Measurements from ENCODE around the gene AURKB. TPM values are rescaled to one million over a fixed set of nuclear protein-coding genes. Genes with fewer than 3 reads are reported as not detected.

Gene AURKB
- total and polyA plus RNA-seq, 3 donors from 2014 or later = 2.4 to 3.7 (median 3.2) TPM

DNA sequence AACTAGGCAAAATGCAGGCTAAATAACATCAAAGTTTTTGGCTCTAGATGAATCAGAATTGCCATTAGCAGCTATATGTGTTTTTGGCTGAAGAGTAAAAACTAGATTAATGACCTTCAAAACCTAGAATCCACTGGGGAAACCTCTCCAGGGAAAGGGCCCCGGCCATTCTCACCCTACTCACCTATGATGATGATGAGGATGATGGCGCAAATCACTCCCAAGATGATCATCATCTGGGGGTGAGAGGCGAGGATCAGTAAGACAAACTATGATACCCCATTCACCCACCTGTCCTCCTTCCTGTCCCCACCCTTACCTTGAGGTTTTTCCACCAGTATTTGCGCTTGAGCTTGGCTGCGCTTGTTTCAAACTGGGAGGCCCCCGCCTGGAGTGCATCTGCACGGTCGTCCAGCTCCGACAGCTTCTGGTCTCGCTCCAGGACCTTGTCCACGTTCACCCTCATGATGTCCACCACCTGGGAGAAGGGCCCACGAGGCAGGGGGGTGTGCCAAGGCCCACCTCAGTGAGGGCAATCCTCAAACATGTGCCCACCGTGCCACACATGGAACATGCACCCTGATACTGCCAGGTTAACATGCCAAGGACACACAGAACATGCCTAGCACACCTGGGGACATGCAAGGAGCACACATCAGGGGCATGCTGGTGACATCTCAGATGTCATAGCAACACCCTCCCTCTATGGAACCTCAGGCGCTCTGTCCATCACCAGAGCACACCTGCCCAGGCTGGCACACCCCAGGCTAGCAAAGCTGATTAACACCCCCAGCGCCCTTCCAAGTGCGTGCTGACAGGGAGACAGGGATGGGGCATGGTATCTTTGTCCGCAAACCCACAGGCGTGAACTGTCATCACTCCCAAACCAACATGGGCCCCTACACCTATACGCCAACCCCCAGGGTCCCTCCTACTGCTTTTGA, 48.8 kb downstream of the AURKB start:
- intact Hi-C loops (cut with DNase I; ENCODE audit: low total_unique reads) = no loop called here
- Histone ChIP-seq H3K27ac (peak overlapping the region; percentile 100), H3K36me3 (ENCODE audit: low read depth, missing control alignments) (no peaks in the 10 kb centered on the region), H3K4me3 (peak overlapping the region; percentile 99 to 100), H3K4me1 (peaks cover 45% of the 10 kb centered on the region), H3K9me3 (no peaks in the 10 kb centered on the region), H3K27me3 (no peaks in the 10 kb centered on the region)
- TF ChIP-seq POLR2A (IDR thresholded peaks at IDR 0.05) = no peak
- TF ChIP-seq, protein P1, sequence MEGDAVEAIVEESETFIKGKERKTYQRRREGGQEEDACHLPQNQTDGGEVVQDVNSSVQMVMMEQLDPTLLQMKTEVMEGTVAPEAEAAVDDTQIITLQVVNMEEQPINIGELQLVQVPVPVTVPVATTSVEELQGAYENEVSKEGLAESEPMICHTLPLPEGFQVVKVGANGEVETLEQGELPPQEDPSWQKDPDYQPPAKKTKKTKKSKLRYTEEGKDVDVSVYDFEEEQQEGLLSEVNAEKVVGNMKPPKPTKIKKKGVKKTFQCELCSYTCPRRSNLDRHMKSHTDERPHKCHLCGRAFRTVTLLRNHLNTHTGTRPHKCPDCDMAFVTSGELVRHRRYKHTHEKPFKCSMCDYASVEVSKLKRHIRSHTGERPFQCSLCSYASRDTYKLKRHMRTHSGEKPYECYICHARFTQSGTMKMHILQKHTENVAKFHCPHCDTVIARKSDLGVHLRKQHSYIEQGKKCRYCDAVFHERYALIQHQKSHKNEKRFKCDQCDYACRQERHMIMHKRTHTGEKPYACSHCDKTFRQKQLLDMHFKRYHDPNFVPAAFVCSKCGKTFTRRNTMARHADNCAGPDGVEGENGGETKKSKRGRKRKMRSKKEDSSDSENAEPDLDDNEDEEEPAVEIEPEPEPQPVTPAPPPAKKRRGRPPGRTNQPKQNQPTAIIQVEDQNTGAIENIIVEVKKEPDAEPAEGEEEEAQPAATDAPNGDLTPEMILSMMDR (IDR thresholded peaks at IDR 0.05) = no peak
- DNase-seq = no peak
- WGBS, 2 donors = 37 to 80% methylated on average over 4 to 19 of the region's 19 CpGs

GRCh38 chr17:8160741-8161221, 49.6 kb downstream of the AURKB start:
- H3K27ac ChIP-seq = peak overlapping the region; percentile 100
- no peaks in the 10 kb centered on the region for H3K36me3 ChIP-seq (ENCODE audit: low read depth, missing control alignments)
- no peak for DNase-seq
- H3K9me3 ChIP-seq = no peaks in the 10 kb centered on the region
- peaks cover 45% of the 10 kb centered on the region for H3K4me1 ChIP-seq
- 54 to 55% methylated on average over 5 of the region's 5 CpGs for WGBS, 2 donors
- intact Hi-C loops (cut with DNase I; ENCODE audit: low total_unique reads) = no loop called here
- no peaks in the 10 kb centered on the region for H3K27me3 ChIP-seq
- TF ChIP-seq, protein P1 (IDR thresholded peaks at IDR 0.05) = no peak
- TF ChIP-seq POLR2A (IDR thresholded peaks at IDR 0.05) = no peak
- no peak overlapping the region for H3K4me3 ChIP-seq

GRCh38 chr17:8160224-8160577, 50.2 kb downstream of the AURKB start:
- Histone ChIP-seq H3K9me3 (no peaks in the 10 kb centered on the region), H3K4me3 (no peak overlapping the region), H3K27ac (peak overlapping the region; percentile 100), H3K36me3 (ENCODE audit: low read depth, missing control alignments) (no peaks in the 10 kb centered on the region), H3K27me3 (no peaks in the 10 kb centered on the region), H3K4me1 (peaks cover 45% of the 10 kb centered on the region)
- no peak for DNase-seq
- intact Hi-C loops (cut with DNase I; ENCODE audit: low total_unique reads) = no loop called here
- TF ChIP-seq, protein P1 (IDR thresholded peaks at IDR 0.05) = no peak
- no peak for TF ChIP-seq POLR2A (IDR thresholded peaks at IDR 0.05)
- 42 to 50% methylated on average over 4 of the region's 4 CpGs for WGBS, 2 donors

GRCh38 chr17:8159459-8160223, 50.7 kb downstream of the AURKB start:
- Histone ChIP-seq H3K36me3 (ENCODE audit: low read depth, missing control alignments) (no peaks in the 10 kb centered on the region), H3K27ac (peak overlapping the region; percentile 100), H3K9me3 (no peaks in the 10 kb centered on the region), H3K4me1 (peaks cover 44% of the 10 kb centered on the region), H3K4me3 (no peak overlapping the region), H3K27me3 (no peaks in the 10 kb centered on the region)
- WGBS, 2 donors = 66 to 72% methylated on average over 4 of the region's 4 CpGs
- DNase-seq = no peak
- intact Hi-C loops (cut with DNase I; ENCODE audit: low total_unique reads) = no loop called here
- TF ChIP-seq, protein P1 (IDR thresholded peaks at IDR 0.05) = no peak
- no peak for TF ChIP-seq POLR2A (IDR thresholded peaks at IDR 0.05)

All from testis (tissue), 3 donors.